Islet precursor cell (in vitro differentiated cells): ENCODE data around the gene PGLYRP2.
"Not testable (repeated sequence)": the region's sequence is repeated elsewhere in the genome, so short reads cannot be mapped to it uniquely, and the experiment has no call there.

Source experiments
- DNase-seq: peaks from one replicate; pipeline ENCODE4 v3.0.0-alpha.2; 2018

Gene PGLYRP2, protein sequence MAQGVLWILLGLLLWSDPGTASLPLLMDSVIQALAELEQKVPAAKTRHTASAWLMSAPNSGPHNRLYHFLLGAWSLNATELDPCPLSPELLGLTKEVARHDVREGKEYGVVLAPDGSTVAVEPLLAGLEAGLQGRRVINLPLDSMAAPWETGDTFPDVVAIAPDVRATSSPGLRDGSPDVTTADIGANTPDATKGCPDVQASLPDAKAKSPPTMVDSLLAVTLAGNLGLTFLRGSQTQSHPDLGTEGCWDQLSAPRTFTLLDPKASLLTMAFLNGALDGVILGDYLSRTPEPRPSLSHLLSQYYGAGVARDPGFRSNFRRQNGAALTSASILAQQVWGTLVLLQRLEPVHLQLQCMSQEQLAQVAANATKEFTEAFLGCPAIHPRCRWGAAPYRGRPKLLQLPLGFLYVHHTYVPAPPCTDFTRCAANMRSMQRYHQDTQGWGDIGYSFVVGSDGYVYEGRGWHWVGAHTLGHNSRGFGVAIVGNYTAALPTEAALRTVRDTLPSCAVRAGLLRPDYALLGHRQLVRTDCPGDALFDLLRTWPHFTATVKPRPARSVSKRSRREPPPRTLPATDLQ

DNA sequence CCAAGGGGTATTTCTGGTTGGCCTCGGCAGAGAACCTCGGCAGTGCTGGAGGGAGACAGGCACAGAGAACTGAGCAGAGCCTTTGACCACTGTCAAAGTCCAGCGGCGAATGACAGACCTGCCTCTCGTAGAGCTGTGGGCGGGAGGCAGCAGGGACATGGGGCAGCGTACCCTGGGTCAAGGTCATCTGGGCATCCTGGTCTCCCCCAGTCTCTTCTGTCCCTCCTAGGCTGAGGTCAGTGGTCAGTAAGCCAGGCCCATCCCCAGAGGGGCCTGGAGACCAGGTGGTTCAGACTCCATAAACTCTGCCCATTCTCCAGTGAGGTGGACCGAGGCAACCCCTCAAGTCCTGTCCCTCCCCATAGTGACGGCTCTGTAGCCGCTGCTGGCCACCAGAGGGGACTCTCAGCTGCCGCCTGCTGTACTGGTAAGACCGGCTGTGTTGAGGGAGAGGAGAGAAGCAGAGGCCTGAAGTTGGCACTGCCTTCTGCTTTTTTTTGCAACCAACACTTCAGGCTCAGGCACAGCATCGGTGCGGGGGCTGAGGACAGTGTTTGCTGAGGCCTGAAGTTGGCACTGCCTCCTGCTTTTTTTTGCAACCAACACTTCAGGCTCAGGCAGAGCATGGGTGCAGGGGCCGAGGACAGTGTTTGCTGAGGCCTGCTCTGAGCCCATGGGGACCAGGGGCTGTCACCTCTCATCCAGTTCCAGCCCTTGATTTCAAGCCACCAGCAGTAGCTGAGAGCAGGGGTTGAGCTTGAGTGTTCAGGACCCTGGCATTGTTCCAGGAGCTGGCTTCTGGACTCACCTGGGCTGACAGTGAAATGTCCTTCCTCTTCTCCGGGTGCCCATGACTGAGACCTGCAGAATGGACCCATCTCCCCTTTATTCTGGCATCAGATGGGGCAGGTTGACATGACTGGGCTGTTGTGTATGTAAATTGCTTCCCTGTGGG, at the start of gene PGLYRP2:
Gene PGLYRP2, minus strand, starts transcription at position 111 of the 955 bp plus-strand sequence. CDS start 130 bp downstream, outside the sequence.
- DNase-seq, result peak; percentile 70

DNA sequence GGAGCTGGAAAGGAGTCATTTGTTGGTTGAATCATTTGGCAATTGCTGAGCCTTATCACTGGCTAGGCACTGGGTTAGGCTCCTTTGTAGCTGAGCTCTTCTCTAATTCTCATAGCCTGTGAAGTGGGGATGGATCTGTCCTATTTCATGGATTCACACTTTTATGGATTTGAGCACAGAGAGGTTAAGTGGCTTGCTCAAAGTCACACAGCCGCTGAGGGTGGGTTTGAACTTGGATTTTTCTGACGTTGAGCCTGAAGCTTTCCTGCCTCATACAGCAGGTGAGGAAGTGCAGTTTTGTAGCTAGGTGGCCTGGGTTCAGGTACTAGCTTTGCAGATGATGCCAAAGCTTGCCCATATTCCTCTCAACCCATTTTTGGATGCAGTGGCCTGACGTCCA, 48.4 kb upstream of the PGLYRP2 start:
- no peak for DNase-seq

- no peak for DNase-seq
These were observed 47.1 kb upstream of the PGLYRP2 start for GRCh38 chr19:15526408-15526807.

- DNase-seq, result no peak
These were observed 46.0 kb upstream of the PGLYRP2 start for GRCh38 chr19:15525291-15525690.

GRCh38 chr19:15524781-15525180, 45.5 kb upstream of the PGLYRP2 start:
- no peak for DNase-seq

DNA sequence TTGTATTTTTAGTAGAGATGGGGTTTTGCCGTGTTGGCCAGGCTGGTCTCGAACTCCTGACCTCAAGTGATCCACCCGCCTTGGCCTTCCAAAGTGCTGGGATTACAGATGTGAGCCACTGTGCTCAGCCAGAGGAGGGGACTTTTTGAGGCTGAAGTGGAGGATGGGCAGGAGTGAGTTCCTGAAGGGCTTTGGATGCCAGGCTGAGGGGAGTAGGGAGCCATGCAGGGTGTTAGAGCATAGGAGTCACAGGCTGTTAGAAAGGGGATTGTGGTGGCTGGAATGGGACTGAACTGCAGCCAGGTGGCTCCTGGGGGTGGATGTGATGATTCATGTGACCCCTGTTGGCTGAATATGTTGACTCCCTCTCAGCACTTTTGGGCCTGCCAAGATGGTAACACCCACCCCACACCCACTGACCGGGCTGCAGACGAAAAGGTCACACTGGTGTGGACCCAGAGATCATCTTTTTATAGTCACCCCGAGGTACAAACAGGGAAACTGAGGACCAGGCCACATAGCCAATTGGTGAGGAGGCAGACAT, 40.2 kb upstream of the PGLYRP2 start:
- no peak for DNase-seq

- no peak for DNase-seq
These were observed 38.5 kb upstream of the PGLYRP2 start for GRCh38 chr19:15517778-15518177.

DNA sequence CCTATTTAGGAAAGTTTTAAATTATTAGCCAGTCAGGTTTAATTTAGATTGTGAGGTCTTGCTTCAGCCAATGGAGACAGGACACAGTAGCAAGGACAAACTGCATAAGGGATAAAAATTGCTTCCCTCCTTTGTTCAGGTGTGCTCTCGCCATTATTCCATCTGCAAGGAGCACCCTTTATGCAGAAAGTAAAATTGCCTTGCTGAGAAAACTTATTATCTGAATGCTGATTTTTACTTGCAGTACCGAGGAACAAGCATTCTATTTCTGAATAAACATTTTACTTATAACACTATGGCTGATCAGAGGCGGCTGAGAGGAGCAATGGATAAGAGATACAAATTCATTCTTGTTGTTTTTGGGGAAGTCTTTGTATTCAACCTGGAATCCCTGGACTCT, 37.1 kb upstream of the PGLYRP2 start:
- no peak for DNase-seq

DNA sequence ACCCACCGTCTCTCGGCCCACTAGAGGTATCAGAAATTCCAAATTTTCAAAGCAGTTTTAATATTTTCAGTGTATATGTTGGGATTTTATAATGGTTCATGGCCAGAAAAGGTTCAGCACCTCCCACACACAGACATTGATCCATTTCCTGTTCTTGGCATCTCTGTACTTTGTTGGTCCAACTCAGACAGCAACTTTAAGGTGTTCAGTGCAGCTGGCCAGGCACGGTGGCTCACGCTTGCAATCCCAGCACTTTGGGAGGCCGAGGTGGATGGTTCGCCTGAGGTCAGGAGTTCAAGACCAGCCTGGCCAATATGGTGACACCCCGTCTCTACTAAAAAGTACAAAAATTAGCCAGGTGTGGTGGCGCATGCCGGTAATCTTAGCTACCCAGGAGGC, 35.9 kb upstream of the PGLYRP2 start:
- DNase-seq, result not testable (repeated sequence)

DNA sequence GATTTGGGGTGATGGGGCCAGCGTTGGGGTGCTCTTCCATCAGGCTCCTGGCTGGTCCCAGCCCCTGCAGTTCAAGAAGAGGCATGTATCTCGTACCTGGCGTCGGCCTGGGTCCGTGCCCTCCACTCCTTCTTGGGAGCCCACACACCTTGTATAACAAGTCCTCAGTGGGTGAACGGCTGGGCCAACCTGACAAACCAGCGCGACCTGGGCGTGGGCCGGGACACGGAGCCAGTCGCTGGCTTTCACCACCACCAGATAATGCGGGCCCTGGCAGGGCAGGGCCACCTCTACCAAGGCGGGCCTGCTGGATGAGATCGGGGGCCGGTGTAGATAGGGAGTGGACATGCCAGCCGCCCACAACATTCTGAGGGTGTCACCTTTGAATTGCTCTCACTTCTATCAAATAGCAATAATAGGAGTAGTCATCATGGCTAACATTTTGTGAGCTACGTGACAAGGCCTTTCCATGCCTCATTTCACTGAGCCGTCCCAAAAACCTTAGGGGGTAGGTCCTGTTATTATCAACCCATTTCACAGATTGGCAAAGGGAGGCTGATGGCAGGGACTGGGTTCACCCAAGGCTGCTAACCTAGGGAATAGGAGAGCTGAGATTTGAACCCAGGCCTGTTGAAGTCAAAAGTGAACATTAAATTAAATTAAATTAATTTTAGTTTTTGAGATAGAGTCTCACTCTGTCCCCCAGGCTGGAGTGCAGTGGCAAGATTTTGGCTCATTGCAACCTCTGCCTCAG, 32.5 kb upstream of the PGLYRP2 start:
- DNase-seq, result no peak

- DNase-seq, result peak; percentile 52
These were observed 28.9 kb upstream of the PGLYRP2 start, which contains the start of gene CYP4F22 for GRCh38 chr19:15508035-15508710. TSS of gene CYP4F22 (plus strand) at chr19:15508525. CDS start at chr19:15525337, 16,812 bp downstream.

- DNase-seq, result no peak
These were observed 28.1 kb upstream of the PGLYRP2 start for GRCh38 chr19:15507068-15508034.

GRCh38 chr19:15506074-15506571, 26.8 kb upstream of the PGLYRP2 start:
- DNase-seq, result no peak

GRCh38 chr19:15502264-15502663, 23.0 kb upstream of the PGLYRP2 start:
- DNase-seq, result no peak

GRCh38 chr19:15501596-15501995, 22.3 kb upstream of the PGLYRP2 start:
- no peak for DNase-seq

- DNase-seq, result no peak
These were observed 19.6 kb upstream of the PGLYRP2 start for GRCh38 chr19:15498910-15499309.

- DNase-seq, result no peak
These were observed 19.0 kb upstream of the PGLYRP2 start for GRCh38 chr19:15498156-15498858.

GRCh38 chr19:15495151-15495550, 15.8 kb upstream of the PGLYRP2 start:
- DNase-seq, result no peak

GRCh38 chr19:15488489-15489226, 9.4 kb upstream of the PGLYRP2 start:
- DNase-seq, result no peak
